HG03196 (cell line): ENCODE measurements around the gene OR10H3.
"Not testable (repeated sequence)": the region's sequence is repeated elsewhere in the genome, so short reads cannot be mapped to it uniquely, and the experiment has no call there.

Source experiments
- ATAC-seq: cut with Tn5 transposase; IDR thresholded peaks from one replicate; pipeline ENCODE4 v1.9.1; 2021; ENCODE audit not compliant: unreplicated experiment

Gene OR10H3

GRCh38 chr19:15737722-15738121 is at the start of gene OR10H3:
TSS of gene OR10H3 (plus strand) at chr19:15737985. CDS start at chr19:15741393, 3,408 bp downstream.
- ATAC-seq: no peak

GRCh38 chr19:15696654-15697194 is 41.1 kb upstream of the OR10H3 start:
- no peak for ATAC-seq

DNA sequence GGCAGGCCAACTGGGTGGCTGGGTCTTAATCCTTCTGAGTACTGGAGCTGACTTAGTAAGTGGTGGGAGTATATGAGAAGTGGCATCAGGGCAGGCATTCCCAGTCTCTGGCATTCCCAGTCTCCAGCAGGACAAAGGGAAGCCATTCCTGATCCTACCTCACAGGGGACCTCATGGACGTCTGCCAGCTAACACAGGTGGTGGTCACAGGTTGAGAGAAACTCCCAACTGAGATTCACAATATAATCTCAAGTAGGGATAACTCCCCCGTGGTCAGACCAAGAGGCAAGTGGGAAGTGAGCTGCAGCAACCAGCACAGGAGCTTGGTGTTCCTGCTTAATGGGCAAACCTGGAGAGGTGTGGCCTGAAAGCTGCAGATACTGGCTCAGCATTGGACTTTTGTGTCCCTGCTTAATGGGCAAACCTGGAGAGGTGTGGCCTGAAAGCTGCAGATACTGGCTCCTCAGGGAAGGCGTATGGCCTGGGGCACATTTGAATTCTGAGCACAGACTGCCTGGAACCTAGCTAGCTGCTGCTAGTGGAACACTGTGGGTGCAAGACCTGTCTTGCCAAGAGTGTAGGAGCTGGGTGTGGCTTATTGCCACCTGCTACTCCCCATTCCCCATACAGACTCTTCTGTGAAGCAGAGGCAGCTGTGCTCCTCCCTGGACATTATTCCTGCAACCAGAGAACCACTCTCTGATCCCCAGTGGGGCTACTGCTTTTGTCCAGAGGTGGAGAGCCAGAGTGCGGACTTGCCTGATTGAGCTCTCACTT is 35.8 kb upstream of the OR10H3 start:
- no peak for ATAC-seq

GRCh38 chr19:15702534-15702930 is 35.3 kb upstream of the OR10H3 start:
- ATAC-seq: no peak

GRCh38 chr19:15714638-15715037 is 23.1 kb upstream of the OR10H3 start:
- no peak for ATAC-seq

DNA sequence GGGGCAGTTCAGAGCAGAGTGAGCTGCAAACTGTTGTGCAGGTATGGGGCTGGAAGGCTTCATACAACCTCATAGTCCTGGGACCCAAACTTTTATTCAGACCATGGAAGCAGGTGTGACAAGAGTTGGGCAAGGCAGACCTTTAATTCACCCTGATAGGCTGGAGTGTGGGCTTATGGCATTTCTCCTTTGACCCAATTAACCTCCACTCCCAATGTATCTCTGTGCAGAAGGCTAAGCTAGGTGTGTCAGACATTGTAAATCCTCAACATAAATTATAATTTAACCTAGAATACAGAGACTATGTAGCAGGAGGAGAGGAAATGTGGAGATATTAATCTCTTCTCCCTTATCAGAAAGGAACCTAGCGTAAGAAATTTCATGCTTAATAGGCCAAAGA is 22.1 kb upstream of the OR10H3 start:
- no peak for ATAC-seq

DNA sequence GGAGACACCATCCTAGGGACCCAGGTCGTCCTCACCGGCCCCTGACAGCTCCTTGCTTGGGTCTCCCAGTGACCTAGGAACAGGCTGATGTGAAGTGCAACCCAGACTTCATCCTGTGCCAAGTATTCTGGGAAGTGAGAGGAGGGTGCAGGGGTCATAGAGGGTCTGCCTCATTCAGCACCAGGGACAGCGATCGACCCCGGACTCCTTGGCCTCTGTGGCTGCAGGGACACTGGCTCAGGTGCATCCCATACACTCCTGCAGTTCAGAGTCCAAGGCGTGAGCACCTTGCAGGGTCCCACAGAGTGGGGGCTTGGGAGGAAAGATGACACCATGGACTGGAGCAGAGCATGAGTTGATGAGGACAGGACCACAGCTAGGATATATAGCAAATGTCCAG is 20.0 kb upstream of the OR10H3 start:
- ATAC-seq: no peak

GRCh38 chr19:15721268-15721667 is 16.5 kb upstream of the OR10H3 start:
- ATAC-seq: no peak

DNA sequence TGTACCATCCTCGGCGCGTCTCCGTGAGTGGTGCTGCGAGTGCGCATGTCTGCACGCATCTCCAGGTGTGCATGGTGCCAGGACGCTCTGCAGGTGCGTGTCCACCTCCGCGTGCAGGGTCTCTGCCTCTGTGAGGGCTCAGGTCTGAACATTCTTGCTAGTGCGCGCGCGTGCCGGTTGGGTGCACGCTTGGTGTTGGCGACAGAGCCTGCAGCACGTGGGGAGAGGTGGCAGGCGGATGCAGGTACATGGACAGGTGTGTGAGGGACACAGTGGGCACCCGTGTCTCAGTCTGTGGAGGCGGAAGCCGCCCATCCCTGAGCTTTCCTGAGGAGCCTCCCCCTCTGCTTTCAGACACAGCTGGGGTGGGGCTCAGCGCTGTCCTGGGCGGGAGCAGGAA is 14.8 kb upstream of the OR10H3 start:
- ATAC-seq: no peak

- no peak for ATAC-seq
Measured at GRCh38 chr19:15727724-15728123, 10.1 kb upstream of the OR10H3 start, which contains the start of gene OR10H2. TSS of gene OR10H2 (plus strand) at chr19:15728024. CDS start at chr19:15728044, 20 bp downstream.

DNA sequence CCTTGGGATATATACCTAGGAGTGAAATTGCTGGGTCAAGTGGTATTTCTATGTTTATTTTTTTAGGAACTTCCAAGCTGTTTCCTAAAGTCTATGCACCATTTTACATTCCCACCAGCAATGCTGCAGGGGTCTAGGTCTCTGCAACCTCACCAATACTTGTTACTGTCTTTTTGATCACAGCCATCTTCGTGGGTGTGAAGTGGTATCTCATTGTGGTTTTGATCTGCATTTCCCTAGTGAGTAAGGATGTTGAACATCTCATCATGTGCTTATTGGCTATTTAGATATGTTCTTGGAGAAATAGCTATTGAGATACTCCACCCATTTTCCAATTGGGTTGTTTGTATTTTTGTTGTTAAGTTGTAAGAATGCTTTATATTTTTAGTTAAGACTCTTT is 7.2 kb upstream of the OR10H3 start:
- no peak for ATAC-seq

DNA sequence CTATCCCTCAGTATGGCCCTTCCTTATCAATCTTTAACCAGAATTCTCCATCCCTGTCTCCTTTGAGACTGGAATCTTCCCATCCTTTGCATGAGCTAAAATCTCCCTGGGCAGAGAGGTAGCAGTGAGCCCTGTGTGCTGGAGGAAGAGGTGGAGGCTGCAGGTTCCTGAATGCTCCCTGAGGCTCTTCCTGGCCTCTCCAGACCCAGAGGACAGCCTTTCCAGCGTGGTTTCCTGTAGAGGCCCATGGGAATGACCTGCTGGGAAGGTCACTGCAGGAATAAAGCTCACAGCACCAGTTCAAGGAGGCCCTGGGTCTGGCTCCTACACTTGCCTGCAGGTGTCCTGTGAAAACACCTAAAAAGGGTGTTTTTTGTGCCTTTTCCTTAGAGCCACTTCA is 5.4 kb upstream of the OR10H3 start:
- ATAC-seq: no peak

DNA sequence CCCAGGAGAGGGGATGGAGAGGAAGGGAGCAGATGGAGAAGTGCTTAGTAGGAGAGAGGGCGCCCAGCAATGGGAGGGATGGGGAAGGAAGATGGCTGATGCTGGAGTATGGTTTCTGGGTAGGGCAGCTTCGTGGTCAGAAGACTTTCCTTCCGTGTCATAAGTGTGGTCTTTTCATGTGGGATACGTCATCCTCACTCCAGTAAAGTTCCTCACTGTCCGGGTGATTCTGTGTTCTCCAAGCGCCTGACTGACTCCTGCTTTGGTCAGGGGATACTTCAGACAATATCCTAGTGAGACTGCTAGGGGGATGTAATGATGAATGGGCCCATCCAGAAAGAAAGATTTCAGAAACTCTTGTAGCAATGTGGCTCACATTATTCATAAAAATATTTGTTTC is 3.9 kb upstream of the OR10H3 start:
- no peak for ATAC-seq

- no peak for ATAC-seq
Measured at GRCh38 chr19:15740785-15741184, 3.0 kb downstream of the OR10H3 start.

DNA sequence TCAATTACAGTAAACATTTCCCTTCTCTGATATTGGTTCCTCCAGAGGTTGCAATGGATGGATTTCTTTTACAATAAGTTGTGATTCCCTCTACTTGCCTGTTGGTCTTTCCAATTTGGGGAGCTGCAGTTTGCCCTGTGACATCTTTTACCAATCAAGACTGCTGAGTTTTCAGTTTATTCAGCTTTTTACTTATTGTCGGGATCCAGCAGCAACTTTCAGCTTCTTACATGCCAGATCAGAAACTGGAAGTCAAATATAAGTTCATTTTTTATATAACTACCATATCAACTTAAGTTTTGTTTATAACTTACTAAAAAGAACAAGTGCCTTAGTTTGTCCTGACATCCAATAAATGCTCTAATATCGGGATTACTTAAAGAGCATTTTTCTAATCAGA is 10.5 kb downstream of the OR10H3 start:
- no peak for ATAC-seq

GRCh38 chr19:15758379-15758778 is 20.6 kb downstream of the OR10H3 start:
- no peak for ATAC-seq

GRCh38 chr19:15759962-15760565 is 22.3 kb downstream of the OR10H3 start:
- no peak for ATAC-seq

DNA sequence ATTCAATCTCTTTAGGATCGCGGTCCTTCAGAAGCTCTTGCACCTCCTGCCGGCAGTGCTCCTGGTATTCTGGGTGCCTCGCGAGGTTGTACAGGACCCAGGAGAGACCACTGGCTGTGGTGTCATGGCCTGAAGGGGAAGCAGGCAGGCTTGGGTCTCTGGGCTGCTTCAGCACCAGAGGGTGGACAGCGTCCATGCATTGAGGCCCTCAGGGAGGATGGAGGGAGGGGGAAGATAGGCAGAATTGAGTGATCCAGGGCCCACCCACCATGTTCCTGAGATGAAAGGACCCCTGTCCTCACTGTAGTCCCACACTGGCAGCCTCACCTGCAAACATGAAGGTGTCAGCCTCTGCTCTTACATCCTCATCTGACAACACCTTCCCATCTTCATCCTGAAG is 31.8 kb downstream of the OR10H3 start:
- no peak for ATAC-seq

DNA sequence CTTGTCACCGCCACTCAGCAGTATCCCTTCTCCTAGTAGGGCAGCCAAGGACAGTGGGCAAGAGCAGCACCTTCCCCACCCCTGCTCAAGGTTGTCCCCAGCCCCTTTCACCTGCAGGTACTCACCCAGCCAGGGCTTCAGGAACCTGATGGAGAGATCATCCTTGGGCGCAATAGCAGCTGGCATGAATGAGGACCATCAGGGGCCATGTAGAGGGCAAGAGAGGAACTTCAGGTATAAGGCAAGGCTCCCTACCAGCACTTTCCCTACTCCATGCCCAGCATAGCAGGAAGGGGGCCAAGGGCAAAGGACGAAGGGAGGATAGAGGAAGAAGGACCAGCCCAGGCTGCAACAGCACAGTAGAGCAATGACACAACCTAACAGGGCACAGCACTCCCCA is 36.4 kb downstream of the OR10H3 start:
- not testable (repeated sequence) for ATAC-seq

DNA sequence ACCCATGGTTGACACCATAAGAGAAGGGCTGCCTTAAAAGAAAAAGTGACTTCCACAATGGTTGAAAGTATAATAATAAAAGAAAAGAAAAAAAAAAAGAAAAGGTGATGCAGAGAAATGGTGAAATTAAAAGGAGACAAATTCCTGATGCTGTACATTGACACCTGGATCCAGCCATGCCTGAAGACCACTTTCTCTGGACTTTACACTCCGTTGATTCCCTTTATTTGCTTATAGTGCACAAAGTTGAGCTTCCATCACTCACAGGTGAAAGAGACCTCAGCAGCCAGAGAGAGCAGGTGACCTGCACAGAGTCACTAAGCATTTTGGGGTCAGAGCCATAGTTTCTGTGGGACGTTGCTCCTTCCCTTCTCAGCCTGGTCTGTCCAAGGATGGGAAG is 37.5 kb downstream of the OR10H3 start:
- ATAC-seq: no peak

DNA sequence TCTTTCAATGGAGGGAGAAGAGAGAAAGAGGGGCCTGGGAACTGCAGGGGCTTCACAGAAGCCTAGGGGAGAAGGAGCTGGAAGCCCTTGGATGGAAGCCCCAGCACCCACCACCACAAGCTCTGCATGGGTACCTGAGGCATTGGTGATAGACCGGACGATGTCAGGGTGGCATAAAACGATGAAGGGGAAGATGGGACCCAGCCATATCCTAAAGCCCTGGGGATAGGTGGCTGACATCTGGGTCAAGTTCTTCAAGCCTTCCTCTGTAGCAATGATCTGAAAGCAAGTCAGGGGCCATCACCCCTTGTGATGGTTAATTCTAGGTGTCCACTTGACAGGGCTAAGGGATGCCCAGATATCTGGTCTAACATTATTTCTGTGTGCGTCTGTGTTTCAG is 38.5 kb downstream of the OR10H3 start:
- ATAC-seq: no peak
